Panc1 (cell line): Measurements from ENCODE around the gene WDFY2.

ENCODE experiments used
- POLR2AphosphoS5 ChIP-seq: IDR thresholded peaks from 2 replicates; pipeline ENCODE4 v1.6.1; 2012; ENCODE audit warnings: mild to moderate bottlenecking, low read depth, low read length, moderate library complexity
- SIN3A ChIP-seq: IDR thresholded peaks from 2 replicates; pipeline ENCODE4 v1.6.1; 2012; ENCODE audit warnings: low read depth, mild to moderate bottlenecking, low read length, moderate library complexity, borderline replicate concordance; ENCODE audit not compliant: insufficient read depth
- TCF7L2 ChIP-seq: IDR thresholded peaks from 2 replicates; pipeline ENCODE4 v1.6.1; 2011; ENCODE audit warnings: mild to moderate bottlenecking, low read depth, low read length, inconsistent platforms
- TF ChIP-seq, protein P1 (sequence below): fragments of 450-650 bp; IDR thresholded peaks from 2 replicates; pipeline ENCODE4 v1.5.1; 2017; ENCODE audit warnings: mild to moderate bottlenecking
- TF ChIP-seq, protein P2 (sequence below), 2 experiments: IDR thresholded peaks; 2 replicates each; pipeline ENCODE4 v1.6.1; 2011 to 2012; ENCODE audit warnings: low read depth in 2 of 2, control low read depth in 1 of 2, low read length in 1 of 2, mild to moderate bottlenecking in 1 of 2, moderate library complexity in 1 of 2; ENCODE audit not compliant: insufficient read depth in 1 of 2

DNA sequence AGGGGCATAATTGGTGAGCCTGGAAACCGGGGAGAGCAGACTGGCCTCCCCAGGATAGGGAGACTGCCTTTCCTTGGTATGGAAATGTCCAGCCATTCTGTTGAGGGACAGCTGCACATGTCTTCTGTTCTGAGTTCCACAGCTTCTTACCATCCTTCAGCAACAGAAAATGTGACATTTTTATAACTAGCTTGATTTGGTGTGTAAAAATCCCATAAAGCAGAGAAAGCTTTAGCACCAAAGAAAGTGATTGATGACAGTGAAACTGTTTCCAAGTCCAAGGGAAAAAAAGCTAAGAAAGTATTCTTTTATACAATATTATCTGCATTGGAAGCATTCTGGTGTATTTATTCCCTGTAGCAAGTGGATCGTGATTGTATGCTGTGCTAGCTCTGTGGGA lies 157.8 kb downstream of the WDFY2 start:
- TF ChIP-seq, protein P1, sequence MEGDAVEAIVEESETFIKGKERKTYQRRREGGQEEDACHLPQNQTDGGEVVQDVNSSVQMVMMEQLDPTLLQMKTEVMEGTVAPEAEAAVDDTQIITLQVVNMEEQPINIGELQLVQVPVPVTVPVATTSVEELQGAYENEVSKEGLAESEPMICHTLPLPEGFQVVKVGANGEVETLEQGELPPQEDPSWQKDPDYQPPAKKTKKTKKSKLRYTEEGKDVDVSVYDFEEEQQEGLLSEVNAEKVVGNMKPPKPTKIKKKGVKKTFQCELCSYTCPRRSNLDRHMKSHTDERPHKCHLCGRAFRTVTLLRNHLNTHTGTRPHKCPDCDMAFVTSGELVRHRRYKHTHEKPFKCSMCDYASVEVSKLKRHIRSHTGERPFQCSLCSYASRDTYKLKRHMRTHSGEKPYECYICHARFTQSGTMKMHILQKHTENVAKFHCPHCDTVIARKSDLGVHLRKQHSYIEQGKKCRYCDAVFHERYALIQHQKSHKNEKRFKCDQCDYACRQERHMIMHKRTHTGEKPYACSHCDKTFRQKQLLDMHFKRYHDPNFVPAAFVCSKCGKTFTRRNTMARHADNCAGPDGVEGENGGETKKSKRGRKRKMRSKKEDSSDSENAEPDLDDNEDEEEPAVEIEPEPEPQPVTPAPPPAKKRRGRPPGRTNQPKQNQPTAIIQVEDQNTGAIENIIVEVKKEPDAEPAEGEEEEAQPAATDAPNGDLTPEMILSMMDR = no peak
- TF ChIP-seq POLR2AphosphoS5 = no peak
- no peak for TF ChIP-seq SIN3A
- TF ChIP-seq, protein P2, sequence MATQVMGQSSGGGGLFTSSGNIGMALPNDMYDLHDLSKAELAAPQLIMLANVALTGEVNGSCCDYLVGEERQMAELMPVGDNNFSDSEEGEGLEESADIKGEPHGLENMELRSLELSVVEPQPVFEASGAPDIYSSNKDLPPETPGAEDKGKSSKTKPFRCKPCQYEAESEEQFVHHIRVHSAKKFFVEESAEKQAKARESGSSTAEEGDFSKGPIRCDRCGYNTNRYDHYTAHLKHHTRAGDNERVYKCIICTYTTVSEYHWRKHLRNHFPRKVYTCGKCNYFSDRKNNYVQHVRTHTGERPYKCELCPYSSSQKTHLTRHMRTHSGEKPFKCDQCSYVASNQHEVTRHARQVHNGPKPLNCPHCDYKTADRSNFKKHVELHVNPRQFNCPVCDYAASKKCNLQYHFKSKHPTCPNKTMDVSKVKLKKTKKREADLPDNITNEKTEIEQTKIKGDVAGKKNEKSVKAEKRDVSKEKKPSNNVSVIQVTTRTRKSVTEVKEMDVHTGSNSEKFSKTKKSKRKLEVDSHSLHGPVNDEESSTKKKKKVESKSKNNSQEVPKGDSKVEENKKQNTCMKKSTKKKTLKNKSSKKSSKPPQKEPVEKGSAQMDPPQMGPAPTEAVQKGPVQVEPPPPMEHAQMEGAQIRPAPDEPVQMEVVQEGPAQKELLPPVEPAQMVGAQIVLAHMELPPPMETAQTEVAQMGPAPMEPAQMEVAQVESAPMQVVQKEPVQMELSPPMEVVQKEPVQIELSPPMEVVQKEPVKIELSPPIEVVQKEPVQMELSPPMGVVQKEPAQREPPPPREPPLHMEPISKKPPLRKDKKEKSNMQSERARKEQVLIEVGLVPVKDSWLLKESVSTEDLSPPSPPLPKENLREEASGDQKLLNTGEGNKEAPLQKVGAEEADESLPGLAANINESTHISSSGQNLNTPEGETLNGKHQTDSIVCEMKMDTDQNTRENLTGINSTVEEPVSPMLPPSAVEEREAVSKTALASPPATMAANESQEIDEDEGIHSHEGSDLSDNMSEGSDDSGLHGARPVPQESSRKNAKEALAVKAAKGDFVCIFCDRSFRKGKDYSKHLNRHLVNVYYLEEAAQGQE (IDR thresholded peaks at IDR 0.05; ENCODE audit: insufficient read depth in 1 of 2, low read depth in 2 of 2, low read length in 1 of 2) = no peak
- no peak for TF ChIP-seq TCF7L2
